OCI-LY1 (cell line): Measurements from ENCODE around the gene CLASP2.

Source experiments
- H2AFZ ChIP-seq: fragments of 200-600 bp; sonication (generic), shearing (Covaris generic); 2 replicates; pipeline ENCODE4 v1.6.0; 2014; ENCODE audit warnings: antibody characterized with exemption, mild to moderate bottlenecking, low read length
- H3F3A ChIP-seq: fragments of 200-600 bp; sonication (generic), shearing (Covaris generic); 2 replicates; pipeline ENCODE4 v1.6.0; 2014; ENCODE audit warnings: mild to moderate bottlenecking, antibody characterized with exemption, low read length, moderate library complexity; ENCODE audit not compliant: insufficient read depth
- H3K27ac ChIP-seq: fragments of 200-600 bp; sonication (generic); 2 replicates; pipeline ENCODE4 v1.5.1; 2014; ENCODE audit warnings: low read length, mixed run types, mild to moderate bottlenecking, low read depth; ENCODE audit not compliant: poor library complexity, severe bottlenecking
- H3K27me3 ChIP-seq: fragments of 200-600 bp; sonication (generic); 2 replicates; pipeline ENCODE4 v1.6.0; 2014; ENCODE audit warnings: antibody characterized with exemption, mild to moderate bottlenecking, low read length, moderate library complexity; ENCODE audit not compliant: insufficient read depth
- H3K36me3 ChIP-seq: fragments of 200-600 bp; sonication (generic); 2 replicates; pipeline ENCODE4 v1.6.1; 2014; ENCODE audit warnings: mild to moderate bottlenecking, antibody characterized with exemption, low read length, moderate library complexity, mixed read lengths; ENCODE audit not compliant: insufficient read depth
- H3K4me1 ChIP-seq: fragments of 200-600 bp; sonication (generic); 2 replicates; pipeline ENCODE4 v1.5.1; 2014; ENCODE audit warnings: mild to moderate bottlenecking, low read length, moderate library complexity; ENCODE audit not compliant: insufficient read depth, severe bottlenecking
- H3K4me2 ChIP-seq: fragments of 200-600 bp; sonication (generic), shearing (Covaris generic); 2 replicates; pipeline ENCODE4 v1.6.1; 2014; ENCODE audit warnings: low read length
- H3K4me3 ChIP-seq: fragments of 200-600 bp; sonication (generic); 2 replicates; pipeline ENCODE4 v1.5.1; 2014; ENCODE audit warnings: low read length, low read depth, mild to moderate bottlenecking, mixed read lengths; ENCODE audit not compliant: poor library complexity, severe bottlenecking
- H3K79me2 ChIP-seq: fragments of 200-600 bp; shearing (Covaris generic); 2 replicates; pipeline ENCODE4 v1.6.1; 2016; ENCODE audit warnings: mixed run types, low read length, mixed read lengths; ENCODE audit not compliant: insufficient read depth
- H3K9ac ChIP-seq: fragments of 200-600 bp; sonication (generic), shearing (Covaris generic); 2 replicates; pipeline ENCODE4 v1.6.1; 2014; ENCODE audit warnings: mild to moderate bottlenecking, low read length, mixed read lengths
- H3K9me2 ChIP-seq: fragments of 200-600 bp; sonication (generic), shearing (Covaris generic); 2 replicates; pipeline ENCODE4 v1.6.1; 2014; ENCODE audit warnings: low read depth, mild to moderate bottlenecking, low read length, mixed read lengths
- H3K9me3 ChIP-seq: fragments of 200-600 bp; shearing (Covaris generic); 2 replicates; pipeline ENCODE4 v1.6.1; 2014; ENCODE audit warnings: low read length, mixed read lengths
- H4K20me1 ChIP-seq: fragments of 200-600 bp; sonication (generic), shearing (Covaris generic); 2 replicates; pipeline ENCODE4 v1.6.0; 2016; ENCODE audit warnings: mild to moderate bottlenecking, low read length; ENCODE audit not compliant: insufficient read depth
- CTCF ChIP-seq: fragments of 200-600 bp; sonication (generic), shearing (Covaris generic); IDR thresholded peaks from 2 replicates; pipeline ENCODE4 v1.5.1; 2017; ENCODE audit warnings: mild to moderate bottlenecking, antibody characterized with exemption, low read length, moderate library complexity, mixed read lengths
- EZH2 ChIP-seq: fragments of 200-600 bp; sonication (generic), shearing (Covaris generic); IDR thresholded peaks from 2 replicates; pipeline ENCODE4 v1.8.0; 2017; ENCODE audit warnings: borderline replicate concordance, mixed run types, mild to moderate bottlenecking, antibody characterized with exemption, low read length, moderate library complexity, mixed read lengths

Gene CLASP2

GRCh38 chr3:33642806-33643205 lies 75.2 kb downstream of the CLASP2 start:
- no peak overlapping the region for H3K4me2 ChIP-seq
- no peak overlapping the region for H3K4me3 ChIP-seq
- no peaks in the 10 kb centered on the region for H3F3A ChIP-seq
- TF ChIP-seq CTCF = no peak
- TF ChIP-seq EZH2 = no peak
- 0 out of 2 replicates have a peak, but pooled peaks cover 5% of the 10 kb centered on the region for H3K36me3 ChIP-seq
- no peaks in the 10 kb centered on the region for H4K20me1 ChIP-seq
- H3K9ac ChIP-seq = no peak overlapping the region
- no peak overlapping the region for H3K27ac ChIP-seq
- H3K27me3 ChIP-seq = no peaks in the 10 kb centered on the region
- H3K4me1 ChIP-seq = peaks cover 19% of the 10 kb centered on the region
- H3K79me2 ChIP-seq = no peaks in the 10 kb centered on the region
- no peak overlapping the region for H2AFZ ChIP-seq
- no peaks in the 10 kb centered on the region for H3K9me2 ChIP-seq
- no peaks in the 10 kb centered on the region for H3K9me3 ChIP-seq

- no peak overlapping the region for H3K9ac ChIP-seq
- no peaks in the 10 kb centered on the region for H3K9me3 ChIP-seq
- no peak for TF ChIP-seq CTCF
- no peak for TF ChIP-seq EZH2
- H3K4me2 ChIP-seq = no peak overlapping the region
- no peak overlapping the region for H2AFZ ChIP-seq
- H3K36me3 ChIP-seq = 0 out of 2 replicates have a peak, but pooled peaks cover 5% of the 10 kb centered on the region
- H4K20me1 ChIP-seq = no peaks in the 10 kb centered on the region
- H3K4me3 ChIP-seq = no peak overlapping the region
- no peaks in the 10 kb centered on the region for H3K27me3 ChIP-seq
- H3F3A ChIP-seq = no peaks in the 10 kb centered on the region
- no peaks in the 10 kb centered on the region for H3K9me2 ChIP-seq
- no peak overlapping the region for H3K27ac ChIP-seq
- no peaks in the 10 kb centered on the region for H3K79me2 ChIP-seq
- H3K4me1 ChIP-seq = peaks cover 3% of the 10 kb centered on the region
Measured at GRCh38 chr3:33639889-33640288, 78.2 kb downstream of the CLASP2 start.

GRCh38 chr3:33637482-33637881 lies 80.6 kb downstream of the CLASP2 start:
- Histone ChIP-seq H3K27me3 (no peaks in the 10 kb centered on the region), H3K36me3 (0 out of 2 replicates have a peak, but pooled peaks cover 5% of the 10 kb centered on the region), H3K4me3 (no peak overlapping the region), H3K4me1 (no peaks in the 10 kb centered on the region), H2AFZ (no peak overlapping the region), H3K79me2 (no peaks in the 10 kb centered on the region), H3K27ac (no peak overlapping the region), H3K9ac (no peak overlapping the region), H3K9me3 (no peaks in the 10 kb centered on the region), H3K9me2 (no peaks in the 10 kb centered on the region), H3K4me2 (no peak overlapping the region), H4K20me1 (no peaks in the 10 kb centered on the region), H3F3A (no peaks in the 10 kb centered on the region; the same call in 1 of the 2 replicates)
- TF ChIP-seq CTCF = no peak
- TF ChIP-seq EZH2 = no peak
